Tibial nerve (tissue), 3 donors: ENCODE measurements around the gene ISOC2.
A peak's percentile ranks its signal among the peaks of the same experiment; 100 is the strongest.

Experiments used
- POLR2A ChIP-seq, 2 donors: fragments of 450-650 bp; IDR thresholded peaks; one replicate each; pipeline ENCODE4 v1.6.1; 2017; ENCODE audit warnings: antibody characterized with exemption in 2 of 2, mild to moderate bottlenecking in 2 of 2, moderate library complexity in 2 of 2
- TF ChIP-seq, protein P1 (sequence below), 5 experiments: fragments of 200-600 bp in 3 of 5; fragments of 450-650 bp in 2 of 5; sonication (generic) in 3 of 5; IDR thresholded peaks; one replicate each; pipeline ENCODE4 v1.5.1; 2016 to 2019; ENCODE audit warnings: antibody characterized with exemption in 5 of 5, mild to moderate bottlenecking in 3 of 5, moderate library complexity in 2 of 5

- TF ChIP-seq, protein P1, sequence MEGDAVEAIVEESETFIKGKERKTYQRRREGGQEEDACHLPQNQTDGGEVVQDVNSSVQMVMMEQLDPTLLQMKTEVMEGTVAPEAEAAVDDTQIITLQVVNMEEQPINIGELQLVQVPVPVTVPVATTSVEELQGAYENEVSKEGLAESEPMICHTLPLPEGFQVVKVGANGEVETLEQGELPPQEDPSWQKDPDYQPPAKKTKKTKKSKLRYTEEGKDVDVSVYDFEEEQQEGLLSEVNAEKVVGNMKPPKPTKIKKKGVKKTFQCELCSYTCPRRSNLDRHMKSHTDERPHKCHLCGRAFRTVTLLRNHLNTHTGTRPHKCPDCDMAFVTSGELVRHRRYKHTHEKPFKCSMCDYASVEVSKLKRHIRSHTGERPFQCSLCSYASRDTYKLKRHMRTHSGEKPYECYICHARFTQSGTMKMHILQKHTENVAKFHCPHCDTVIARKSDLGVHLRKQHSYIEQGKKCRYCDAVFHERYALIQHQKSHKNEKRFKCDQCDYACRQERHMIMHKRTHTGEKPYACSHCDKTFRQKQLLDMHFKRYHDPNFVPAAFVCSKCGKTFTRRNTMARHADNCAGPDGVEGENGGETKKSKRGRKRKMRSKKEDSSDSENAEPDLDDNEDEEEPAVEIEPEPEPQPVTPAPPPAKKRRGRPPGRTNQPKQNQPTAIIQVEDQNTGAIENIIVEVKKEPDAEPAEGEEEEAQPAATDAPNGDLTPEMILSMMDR (IDR thresholded peaks at IDR 0.05), result peak in 2 of 5 experiments; percentile 30 to 47
- peak; percentile 81 to 98 for TF ChIP-seq POLR2A (IDR thresholded peaks at IDR 0.05)
Measured at GRCh38 chr19:55407550-55407799, 54.0 kb downstream of the ISOC2 start, which contains the start of gene UBE2S.
